Measurements from ENCODE around the gene CTU1.

The CTU1 gene

DNA sequence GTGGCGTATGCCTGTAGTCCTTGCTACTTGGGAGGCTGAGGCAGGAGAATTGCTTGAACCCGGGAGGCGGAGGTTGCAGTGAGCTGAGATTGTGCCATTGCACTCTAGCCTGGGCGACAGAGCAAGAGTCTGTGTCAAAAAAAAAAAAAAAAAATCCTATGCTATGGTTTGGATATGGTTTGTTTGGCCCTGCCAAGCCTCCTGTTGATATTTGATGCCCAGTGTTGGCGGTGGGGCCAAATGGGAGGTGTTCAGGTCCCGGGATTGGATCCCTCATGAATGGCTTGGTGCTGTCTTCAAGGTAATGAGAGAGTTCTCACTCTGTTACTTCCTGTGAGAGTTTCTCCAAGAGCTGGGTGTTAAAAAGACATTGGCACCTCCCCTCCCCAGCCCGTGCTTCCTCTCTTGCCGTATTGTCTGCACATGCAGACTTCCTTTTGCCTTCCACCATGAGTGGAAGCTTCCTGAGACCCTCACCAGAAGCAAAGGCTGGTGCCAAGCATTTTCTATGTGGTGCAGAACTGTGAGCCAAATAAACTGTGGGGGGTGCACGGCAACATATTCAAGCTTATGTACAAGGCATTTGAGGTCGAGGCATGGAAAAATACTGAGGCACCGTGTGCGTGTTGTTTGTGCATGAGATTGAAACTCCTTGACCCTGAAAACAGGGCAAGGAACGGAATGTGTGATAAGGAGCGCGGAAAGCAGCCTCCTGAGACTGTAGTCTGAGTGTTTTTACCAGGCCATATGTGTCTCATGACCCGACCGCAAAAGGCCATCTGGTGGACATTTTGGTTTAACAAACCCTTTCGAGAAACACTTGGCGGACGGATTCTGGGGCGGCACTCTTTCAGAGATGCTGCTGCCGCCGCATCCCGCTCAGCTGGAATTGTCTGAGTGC, 23.8 kb upstream of the CTU1 start:
- DNase-seq (ENCODE audit: low read depth): peak; percentile 86
- TF ChIP-seq, protein P1, sequence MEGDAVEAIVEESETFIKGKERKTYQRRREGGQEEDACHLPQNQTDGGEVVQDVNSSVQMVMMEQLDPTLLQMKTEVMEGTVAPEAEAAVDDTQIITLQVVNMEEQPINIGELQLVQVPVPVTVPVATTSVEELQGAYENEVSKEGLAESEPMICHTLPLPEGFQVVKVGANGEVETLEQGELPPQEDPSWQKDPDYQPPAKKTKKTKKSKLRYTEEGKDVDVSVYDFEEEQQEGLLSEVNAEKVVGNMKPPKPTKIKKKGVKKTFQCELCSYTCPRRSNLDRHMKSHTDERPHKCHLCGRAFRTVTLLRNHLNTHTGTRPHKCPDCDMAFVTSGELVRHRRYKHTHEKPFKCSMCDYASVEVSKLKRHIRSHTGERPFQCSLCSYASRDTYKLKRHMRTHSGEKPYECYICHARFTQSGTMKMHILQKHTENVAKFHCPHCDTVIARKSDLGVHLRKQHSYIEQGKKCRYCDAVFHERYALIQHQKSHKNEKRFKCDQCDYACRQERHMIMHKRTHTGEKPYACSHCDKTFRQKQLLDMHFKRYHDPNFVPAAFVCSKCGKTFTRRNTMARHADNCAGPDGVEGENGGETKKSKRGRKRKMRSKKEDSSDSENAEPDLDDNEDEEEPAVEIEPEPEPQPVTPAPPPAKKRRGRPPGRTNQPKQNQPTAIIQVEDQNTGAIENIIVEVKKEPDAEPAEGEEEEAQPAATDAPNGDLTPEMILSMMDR (IDR thresholded peaks at IDR 0.05; ENCODE audit: low read length, missing control alignments): peak; percentile 23
- H3K4me3 ChIP-seq (replicated peaks; ENCODE audit: low read depth, low read length): no peak overlapping the region

DNA sequence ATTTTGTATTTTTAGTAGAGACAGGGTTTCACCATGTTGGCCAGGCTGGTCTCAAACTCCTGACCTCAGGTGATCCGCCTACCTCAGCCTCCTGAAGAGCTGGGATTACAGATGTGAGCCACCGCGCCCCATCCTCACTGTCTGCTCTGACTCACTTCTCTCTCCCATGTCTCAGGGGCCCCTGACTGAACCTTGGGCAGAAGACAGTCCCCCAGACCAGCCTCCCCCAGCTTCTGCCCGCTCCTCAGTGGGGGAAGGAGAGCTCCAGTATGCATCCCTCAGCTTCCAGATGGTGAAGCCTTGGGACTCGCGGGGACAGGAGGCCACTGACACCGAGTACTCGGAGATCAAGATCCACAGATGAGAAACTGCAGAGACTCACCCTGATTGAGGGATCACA, 21.5 kb upstream of the CTU1 start:
- TF ChIP-seq, protein P1 (IDR thresholded peaks at IDR 0.05; ENCODE audit: low read length, missing control alignments): no peak
- DNase-seq (ENCODE audit: low read depth): no peak
- H3K4me3 ChIP-seq (replicated peaks; ENCODE audit: low read depth, low read length): no peak overlapping the region

DNA sequence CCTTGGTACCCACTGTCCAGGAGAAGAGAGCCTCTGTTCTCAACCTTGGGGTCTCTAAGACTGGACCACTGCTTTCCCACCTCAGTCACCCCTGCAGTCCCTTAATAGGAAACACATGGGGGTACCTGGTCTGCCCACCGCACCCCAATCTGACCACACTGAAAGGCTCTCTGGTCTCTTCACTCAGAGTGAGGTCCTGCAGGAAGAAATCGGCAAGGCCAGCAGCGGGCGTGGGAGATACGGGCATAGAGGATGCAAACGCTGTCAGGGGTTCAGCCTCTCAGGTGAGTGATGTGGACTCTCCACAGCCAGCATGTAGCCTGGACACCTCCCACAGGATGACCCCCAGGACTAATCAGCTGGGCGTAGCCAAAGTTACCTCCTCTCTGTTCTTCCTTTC, 20.0 kb upstream of the CTU1 start:
- no peak for DNase-seq (ENCODE audit: low read depth)
- H3K4me3 ChIP-seq (replicated peaks; ENCODE audit: low read depth, low read length): no peak overlapping the region
- TF ChIP-seq, protein P1 (IDR thresholded peaks at IDR 0.05; ENCODE audit: low read length, missing control alignments): no peak

DNA sequence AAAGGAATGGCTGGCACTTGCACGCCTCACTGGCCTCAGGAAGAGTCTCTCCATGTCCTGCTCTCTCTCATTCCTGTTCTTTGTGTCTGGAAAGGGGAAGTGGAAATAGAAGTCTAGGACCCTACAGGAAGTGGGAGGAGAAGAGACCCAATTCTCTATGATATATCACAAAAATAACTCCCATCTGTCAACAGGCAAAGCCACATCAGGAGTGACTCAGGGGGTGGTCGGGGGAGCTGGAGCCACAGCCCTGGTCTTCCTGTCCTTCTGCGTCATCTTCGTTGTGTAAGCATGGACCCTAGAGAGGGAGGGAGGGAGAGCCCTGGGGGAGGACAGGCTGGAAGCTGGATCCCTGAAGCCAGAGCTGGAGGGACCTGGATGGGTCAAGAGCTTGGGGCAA, 19.5 kb upstream of the CTU1 start:
- H3K4me3 ChIP-seq (replicated peaks; ENCODE audit: low read depth, low read length): no peak overlapping the region
- DNase-seq (ENCODE audit: low read depth): peak; percentile 86
- TF ChIP-seq, protein P1 (IDR thresholded peaks at IDR 0.05; ENCODE audit: low read length, missing control alignments): no peak

DNA sequence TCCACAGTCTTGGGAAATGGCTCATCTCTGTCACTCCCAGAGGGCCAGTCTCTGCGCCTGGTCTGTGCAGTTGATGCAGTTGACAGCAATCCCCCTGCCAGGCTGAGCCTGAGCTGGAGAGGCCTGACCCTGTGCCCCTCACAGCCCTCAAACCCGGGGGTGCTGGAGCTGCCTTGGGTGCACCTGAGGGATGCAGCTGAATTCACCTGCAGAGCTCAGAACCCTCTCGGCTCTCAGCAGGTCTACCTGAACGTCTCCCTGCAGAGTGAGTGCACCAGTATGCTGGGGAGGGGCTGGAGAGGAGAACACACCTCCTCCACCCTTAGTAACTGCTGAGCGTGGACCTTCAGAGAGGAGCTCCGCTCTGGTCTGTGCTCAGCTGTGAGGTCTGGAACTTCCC, 18.8 kb upstream of the CTU1 start:
- TF ChIP-seq, protein P1 (IDR thresholded peaks at IDR 0.05; ENCODE audit: low read length, missing control alignments): no peak
- H3K4me3 ChIP-seq (replicated peaks; ENCODE audit: low read depth, low read length): no peak overlapping the region

DNA sequence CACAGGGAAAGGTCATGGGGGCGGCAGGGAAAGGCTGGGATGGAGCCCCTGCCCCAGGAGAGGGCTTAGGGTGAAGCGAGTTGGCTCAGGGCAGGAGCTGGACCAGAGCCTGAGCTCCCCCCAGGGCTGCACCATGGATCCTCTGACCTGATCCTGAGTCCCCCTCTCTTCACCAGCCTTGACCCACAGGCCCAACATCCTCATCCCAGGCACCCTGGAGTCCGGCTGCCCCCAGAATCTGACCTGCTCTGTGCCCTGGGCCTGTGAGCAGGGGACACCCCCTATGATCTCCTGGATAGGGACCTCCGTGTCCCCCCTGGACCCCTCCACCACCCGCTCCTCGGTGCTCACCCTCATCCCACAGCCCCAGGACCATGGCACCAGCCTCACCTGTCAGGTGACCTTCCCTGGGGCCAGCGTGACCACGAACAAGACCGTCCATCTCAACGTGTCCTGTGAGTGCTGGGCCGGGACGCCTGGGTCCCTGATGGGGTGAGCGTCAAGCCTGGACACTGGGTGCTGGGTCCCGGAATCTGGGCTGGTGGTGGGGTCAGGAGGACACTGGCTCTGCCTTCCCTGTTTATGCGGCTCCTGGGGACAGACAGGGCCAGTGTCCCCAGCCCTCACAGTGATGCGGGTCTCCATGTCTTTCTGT, 17.3 kb upstream of the CTU1 start:
- no peak for DNase-seq (ENCODE audit: low read depth)
- no peak overlapping the region for H3K4me3 ChIP-seq (replicated peaks; ENCODE audit: low read depth, low read length)
- TF ChIP-seq, protein P1 (IDR thresholded peaks at IDR 0.05; ENCODE audit: low read length, missing control alignments): no peak

More for the DNA sequence above, 18.8 kb upstream of the CTU1 start:
- no peak for DNase-seq (ENCODE audit: low read depth)

Data from fibroblast of pulmonary artery (primary cell).